ENCODE results near the gene RCN2. TPM values are rescaled to one million over a fixed set of nuclear protein-coding genes. Genes with fewer than 3 reads are reported as not detected.

Gene RCN2
- total RNA-seq, 1 donor = 50.3 TPM

- no peak overlapping the region for H3K27ac ChIP-seq (ENCODE audit: low read depth, low read length)
- H3K27me3 ChIP-seq (ENCODE audit: insufficient read depth, low read length) = no peaks in the 10 kb centered on the region
- H3K4me2 ChIP-seq (ENCODE audit: insufficient read depth, low read length) = no peak overlapping the region
- H2AFZ ChIP-seq (ENCODE audit: low read length) = no peak overlapping the region
- H3K4me1 ChIP-seq (ENCODE audit: insufficient read depth, low read length) = no peaks in the 10 kb centered on the region
- H3K4me3 ChIP-seq (ENCODE audit: insufficient read depth, low read length) = no peak overlapping the region
- no peak for DNase-seq (ENCODE audit: insufficient read length, low spot score, missing footprints)
- H3K36me3 ChIP-seq (ENCODE audit: insufficient read depth, low read length) = peaks cover 3% of the 10 kb centered on the region
- H4K20me1 ChIP-seq (ENCODE audit: insufficient read depth, low read length) = no peaks in the 10 kb centered on the region
- H3K79me2 ChIP-seq (ENCODE audit: insufficient read depth, low read length) = no peaks in the 10 kb centered on the region
- no peaks in the 10 kb centered on the region for H3K9me3 ChIP-seq (ENCODE audit: low read depth, low read length)
- no peak for TF ChIP-seq CTCF (IDR thresholded peaks at IDR 0.05; ENCODE audit: extremely low read depth, low read depth, low read length)
Observed at GRCh38 chr15:76942331-76942730, 10.8 kb downstream of the RCN2 start.

GRCh38 chr15:76945494-76946093 is 14.0 kb downstream of the RCN2 start:
- TF ChIP-seq CTCF (IDR thresholded peaks at IDR 0.05; ENCODE audit: extremely low read depth, low read depth, low read length) = no peak
- Histone ChIP-seq H3K4me3 (ENCODE audit: insufficient read depth, low read length) (no peak overlapping the region), H3K4me1 (ENCODE audit: insufficient read depth, low read length) (no peaks in the 10 kb centered on the region), H2AFZ (ENCODE audit: low read length) (no peak overlapping the region), H3K27ac (ENCODE audit: low read depth, low read length) (no peak overlapping the region), H3K9me3 (ENCODE audit: low read depth, low read length) (no peaks in the 10 kb centered on the region), H3K36me3 (ENCODE audit: insufficient read depth, low read length) (peaks cover 23% of the 10 kb centered on the region), H4K20me1 (ENCODE audit: insufficient read depth, low read length) (no peaks in the 10 kb centered on the region), H3K79me2 (ENCODE audit: insufficient read depth, low read length) (no peaks in the 10 kb centered on the region), H3K27me3 (ENCODE audit: insufficient read depth, low read length) (no peaks in the 10 kb centered on the region), H3K4me2 (ENCODE audit: insufficient read depth, low read length) (no peak overlapping the region)
- DNase-seq (ENCODE audit: insufficient read length, low spot score, missing footprints) = no peak

- Histone ChIP-seq H3K36me3 (ENCODE audit: insufficient read depth, low read length) (peaks cover 27% of the 10 kb centered on the region), H3K27me3 (ENCODE audit: insufficient read depth, low read length) (no peaks in the 10 kb centered on the region), H2AFZ (ENCODE audit: low read length) (no peak overlapping the region), H3K79me2 (ENCODE audit: insufficient read depth, low read length) (no peaks in the 10 kb centered on the region), H3K9me3 (ENCODE audit: low read depth, low read length) (no peaks in the 10 kb centered on the region), H3K4me3 (ENCODE audit: insufficient read depth, low read length) (no peak overlapping the region), H4K20me1 (ENCODE audit: insufficient read depth, low read length) (no peaks in the 10 kb centered on the region), H3K4me2 (ENCODE audit: insufficient read depth, low read length) (no peak overlapping the region), H3K27ac (ENCODE audit: low read depth, low read length) (no peak overlapping the region), H3K4me1 (ENCODE audit: insufficient read depth, low read length) (no peaks in the 10 kb centered on the region)
- TF ChIP-seq CTCF (IDR thresholded peaks at IDR 0.05; ENCODE audit: extremely low read depth, low read depth, low read length) = no peak
- no peak for DNase-seq (ENCODE audit: insufficient read length, low spot score, missing footprints)
Observed at GRCh38 chr15:76947454-76947853, 15.9 kb downstream of the RCN2 start.

GRCh38 chr15:76951220-76951619 is 19.7 kb downstream of the RCN2 start:
- H3K27ac ChIP-seq (ENCODE audit: low read depth, low read length) = no peak overlapping the region
- H3K27me3 ChIP-seq (ENCODE audit: insufficient read depth, low read length) = no peaks in the 10 kb centered on the region
- no peak for DNase-seq (ENCODE audit: insufficient read length, low spot score, missing footprints)
- H3K36me3 ChIP-seq (ENCODE audit: insufficient read depth, low read length) = peaks cover 27% of the 10 kb centered on the region
- H3K4me2 ChIP-seq (ENCODE audit: insufficient read depth, low read length) = no peak overlapping the region
- no peaks in the 10 kb centered on the region for H3K9me3 ChIP-seq (ENCODE audit: low read depth, low read length)
- no peaks in the 10 kb centered on the region for H4K20me1 ChIP-seq (ENCODE audit: insufficient read depth, low read length)
- H2AFZ ChIP-seq (ENCODE audit: low read length) = no peak overlapping the region
- H3K79me2 ChIP-seq (ENCODE audit: insufficient read depth, low read length) = no peaks in the 10 kb centered on the region
- no peak for TF ChIP-seq CTCF (IDR thresholded peaks at IDR 0.05; ENCODE audit: extremely low read depth, low read depth, low read length)
- no peak overlapping the region for H3K4me3 ChIP-seq (ENCODE audit: insufficient read depth, low read length)
- H3K4me1 ChIP-seq (ENCODE audit: insufficient read depth, low read length) = no peaks in the 10 kb centered on the region
